A204.1 (cell line): ENCODE data around the gene PEMT.
"Not testable (repeated sequence)": the region's sequence is repeated elsewhere in the genome, so short reads cannot be mapped to it uniquely, and the experiment has no call there.

Experiments
- FAIRE-seq: peaks from 2 replicates; lab custom pipeline; 2012; peaks lifted over from hg19 to GRCh38; lab: Jason Lieb, UNC

The PEMT gene

DNA sequence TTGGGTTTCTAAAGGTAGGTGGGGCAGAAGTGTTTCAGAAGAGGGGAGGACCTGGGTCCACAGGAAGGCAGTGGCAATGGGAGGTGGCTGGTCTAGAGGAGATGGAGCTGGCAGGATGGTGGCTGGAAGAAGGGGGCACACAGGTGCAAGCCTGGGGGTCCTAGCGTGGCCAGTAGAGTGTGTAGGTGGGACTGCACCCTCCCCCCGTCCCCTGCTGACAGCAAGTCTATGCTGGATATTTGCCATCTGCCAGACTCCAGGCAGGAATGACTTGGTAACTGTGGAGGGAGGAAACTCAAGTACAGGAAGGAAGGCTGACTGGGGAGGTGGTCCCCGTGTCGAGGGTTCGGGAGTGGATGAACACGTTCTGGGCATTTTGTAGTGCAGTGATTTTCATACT, 106.1 kb downstream of the PEMT start:
- no peak for FAIRE-seq

DNA sequence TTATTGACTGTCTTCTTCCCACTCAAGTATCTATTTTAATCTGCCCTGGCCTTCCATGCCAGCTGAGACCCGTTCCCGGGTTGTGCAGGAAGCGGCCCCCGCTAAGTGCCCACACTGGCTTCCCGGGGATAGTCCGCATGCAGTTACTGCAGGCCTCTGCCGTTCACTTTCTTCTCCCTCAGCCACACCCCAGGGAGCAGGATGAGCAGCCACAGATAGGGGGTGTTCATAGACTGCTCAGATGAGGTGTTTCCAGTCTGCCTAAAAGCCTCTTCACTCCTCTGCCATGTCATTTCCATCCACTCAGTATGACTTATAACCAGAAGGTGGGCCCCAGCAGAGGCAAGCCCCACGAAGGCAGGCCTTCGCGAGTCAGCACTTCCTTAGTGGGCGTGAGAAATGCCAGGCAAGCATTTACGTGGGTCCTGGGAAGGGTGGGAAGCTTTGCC, 107.0 kb downstream of the PEMT start:
- no peak for FAIRE-seq

DNA sequence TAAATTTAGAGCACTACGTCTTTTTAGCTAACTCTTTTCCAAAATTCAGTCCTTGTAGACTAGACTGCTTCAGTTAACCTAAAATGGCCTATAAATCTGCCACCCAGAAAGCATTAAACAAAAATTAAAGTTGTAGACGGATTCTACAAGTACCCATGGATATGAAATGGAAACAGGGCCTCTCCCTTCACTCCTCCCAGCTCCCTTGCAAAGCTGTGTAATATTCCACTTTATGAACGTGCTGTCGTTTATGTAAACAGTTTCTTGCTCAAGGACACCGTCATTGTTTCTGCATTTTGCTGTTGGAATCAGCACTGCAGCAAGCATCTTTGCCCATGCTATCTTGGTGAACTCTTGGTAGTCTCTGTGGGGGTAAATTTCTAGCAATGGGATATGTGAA, 109.6 kb downstream of the PEMT start:
- no peak for FAIRE-seq

DNA sequence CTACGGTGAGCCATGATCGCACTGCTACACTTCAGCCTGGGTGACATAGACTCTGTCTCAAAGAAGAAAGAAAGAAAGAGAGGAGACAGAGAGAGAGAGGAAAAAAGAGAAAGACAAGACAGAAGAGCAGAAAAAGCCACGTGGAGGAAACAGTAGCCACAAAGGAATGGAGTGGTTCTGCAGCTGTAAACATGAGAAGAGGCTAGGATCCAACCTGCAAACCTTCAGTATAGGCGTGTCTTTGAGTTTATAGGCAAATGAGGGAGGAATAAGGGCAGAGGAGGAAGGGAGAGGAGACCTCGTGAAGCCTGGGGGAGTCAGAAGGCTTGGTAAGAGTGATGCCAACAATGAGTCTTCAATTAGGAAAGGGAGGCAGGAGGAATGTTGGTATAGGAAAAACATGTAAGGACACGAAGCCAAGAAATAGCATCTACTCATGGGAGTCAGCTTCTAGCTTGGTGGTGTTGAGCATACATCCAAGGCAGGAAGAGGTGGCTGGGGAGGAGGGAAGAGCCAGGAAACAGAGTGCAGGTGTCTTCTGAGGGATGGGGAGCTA, 110.8 kb downstream of the PEMT start:
- FAIRE-seq: no peak

DNA sequence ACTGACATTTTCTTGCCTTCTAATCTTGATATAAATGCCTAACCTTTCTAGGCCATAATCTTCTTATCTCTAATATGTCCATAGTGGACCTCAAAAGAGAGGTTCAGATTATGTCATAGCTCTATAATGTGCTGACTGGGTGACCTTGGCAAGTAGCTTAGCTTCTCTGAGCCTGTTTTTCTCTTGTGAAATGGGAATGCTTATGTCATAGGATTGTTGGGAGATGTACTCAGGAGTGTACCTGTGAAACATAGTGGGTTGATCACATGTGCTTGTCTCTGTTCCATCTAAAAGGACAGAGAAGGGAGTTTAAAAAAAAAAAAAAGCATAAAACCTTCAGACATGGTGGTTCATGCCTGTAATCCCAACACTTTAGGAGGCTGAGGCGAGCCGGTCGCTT, 112.3 kb downstream of the PEMT start:
- no peak for FAIRE-seq

DNA sequence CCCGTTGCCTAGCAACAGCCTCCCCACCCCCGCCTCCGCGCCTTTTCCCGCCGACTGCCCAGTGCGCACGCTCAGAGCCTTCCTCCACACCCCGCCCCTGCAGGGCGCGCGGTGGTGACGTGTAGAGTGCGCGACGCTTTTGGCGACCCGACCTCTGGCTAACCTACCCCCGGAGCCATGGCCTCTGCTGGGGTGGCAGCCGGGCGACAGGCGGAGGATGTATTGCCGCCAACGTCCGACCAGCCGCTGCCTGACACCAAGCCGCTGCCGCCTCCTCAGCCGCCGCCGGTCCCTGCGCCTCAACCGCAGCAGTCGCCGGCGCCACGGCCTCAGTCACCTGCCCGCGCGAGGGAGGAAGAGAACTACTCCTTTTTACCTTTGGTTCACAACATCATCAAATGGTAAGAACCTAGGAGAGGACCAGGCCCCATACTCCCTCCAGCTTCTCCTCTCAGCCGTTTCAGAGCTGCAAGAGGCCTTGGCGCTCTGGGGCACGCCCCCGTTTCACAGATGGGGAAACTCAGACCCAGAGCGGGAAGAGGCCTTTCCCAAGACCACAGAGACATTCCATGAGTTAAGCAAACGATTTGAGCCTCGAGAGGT, 114.5 kb downstream of the PEMT start, which contains the start of gene MED9:
TSS of gene MED9 (plus strand) at position 136 of the 603 bp plus-strand sequence. CDS start at position 178, 42 bp downstream.
- no peak for FAIRE-seq

DNA sequence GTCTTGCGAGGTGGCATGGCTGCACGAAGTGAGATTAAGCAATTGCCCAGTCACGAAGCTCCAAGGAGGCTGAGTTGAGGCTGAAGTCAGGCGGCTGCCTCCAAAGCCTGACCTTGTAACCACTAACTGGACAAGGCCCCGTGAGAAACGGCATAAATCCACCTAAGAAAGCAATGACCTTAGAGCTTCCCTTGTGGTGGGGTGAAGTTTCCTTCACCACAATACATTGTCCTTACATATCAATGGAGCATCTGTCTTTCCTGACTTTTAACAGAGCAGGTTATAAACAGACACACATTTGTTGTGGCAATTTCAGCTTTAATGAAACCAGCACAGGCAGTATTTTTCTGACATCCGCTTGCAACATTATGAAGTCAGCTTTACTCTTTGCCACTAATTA, 117.2 kb downstream of the PEMT start:
- FAIRE-seq: no peak

DNA sequence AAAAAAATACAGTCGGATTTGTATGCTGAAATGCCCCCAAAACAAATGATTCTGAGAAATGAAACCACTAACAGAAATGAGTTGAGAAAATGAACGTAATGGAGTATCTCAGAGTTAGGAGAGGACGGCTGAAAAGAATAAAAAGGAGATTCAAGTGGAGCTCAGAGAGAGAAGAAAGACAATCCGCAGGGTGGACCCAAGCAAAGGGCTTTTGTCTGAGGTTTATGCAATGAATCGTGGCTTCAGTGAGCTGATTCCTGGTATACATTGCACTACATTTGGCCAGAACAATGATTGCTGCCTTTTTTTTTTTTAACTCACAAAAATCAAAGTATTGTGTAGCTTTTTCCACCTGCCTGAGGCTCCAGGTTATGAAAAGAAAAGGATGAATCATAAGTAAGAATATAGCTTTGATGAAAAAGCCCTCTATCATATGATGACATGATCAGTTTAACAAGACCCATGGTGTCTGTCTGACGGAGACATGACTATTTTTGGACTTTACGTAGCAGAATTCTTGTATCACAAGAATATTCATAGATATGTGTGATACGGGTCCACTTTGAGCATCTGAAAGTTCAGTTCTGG, 119.1 kb downstream of the PEMT start:
- FAIRE-seq: no peak

DNA sequence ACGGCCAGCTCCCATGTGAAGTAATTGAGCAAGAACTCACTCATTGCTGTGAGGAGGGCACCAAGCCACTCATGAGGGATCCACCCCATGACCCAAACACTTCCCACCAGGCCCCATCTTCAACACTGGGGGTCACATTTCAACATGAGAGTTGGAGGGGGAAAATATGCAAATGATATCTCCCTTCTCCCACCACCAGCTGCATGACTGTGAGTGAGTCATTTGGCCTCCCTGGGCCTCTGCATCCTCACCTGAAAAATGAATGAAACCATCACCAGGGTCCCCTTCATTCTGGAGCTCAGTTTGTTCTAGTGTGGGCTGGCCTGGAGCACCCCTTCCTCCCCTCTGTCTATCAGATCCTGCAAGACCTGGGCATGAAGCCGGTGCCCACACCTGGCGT, 121.5 kb downstream of the PEMT start:
- FAIRE-seq: no peak

DNA sequence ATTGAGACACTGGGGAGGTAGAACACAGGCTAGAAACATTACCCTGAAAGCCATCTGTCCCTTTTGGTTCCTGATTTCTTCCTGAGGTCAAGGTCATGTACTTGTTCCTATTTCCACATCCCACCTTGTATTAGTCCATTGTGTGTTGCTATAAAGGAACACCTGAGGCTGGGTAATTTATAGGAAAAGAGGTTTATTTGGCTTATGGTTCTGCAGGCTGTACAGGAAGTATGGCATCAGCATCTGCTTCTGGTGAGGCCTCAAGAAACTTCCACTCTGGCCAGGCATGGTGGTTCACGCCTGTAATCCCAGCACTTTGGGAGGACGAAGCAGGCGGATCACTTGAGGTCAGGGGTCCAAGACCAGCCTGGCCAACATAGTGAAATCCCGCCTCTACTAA, 122.2 kb downstream of the PEMT start:
- no peak for FAIRE-seq

DNA sequence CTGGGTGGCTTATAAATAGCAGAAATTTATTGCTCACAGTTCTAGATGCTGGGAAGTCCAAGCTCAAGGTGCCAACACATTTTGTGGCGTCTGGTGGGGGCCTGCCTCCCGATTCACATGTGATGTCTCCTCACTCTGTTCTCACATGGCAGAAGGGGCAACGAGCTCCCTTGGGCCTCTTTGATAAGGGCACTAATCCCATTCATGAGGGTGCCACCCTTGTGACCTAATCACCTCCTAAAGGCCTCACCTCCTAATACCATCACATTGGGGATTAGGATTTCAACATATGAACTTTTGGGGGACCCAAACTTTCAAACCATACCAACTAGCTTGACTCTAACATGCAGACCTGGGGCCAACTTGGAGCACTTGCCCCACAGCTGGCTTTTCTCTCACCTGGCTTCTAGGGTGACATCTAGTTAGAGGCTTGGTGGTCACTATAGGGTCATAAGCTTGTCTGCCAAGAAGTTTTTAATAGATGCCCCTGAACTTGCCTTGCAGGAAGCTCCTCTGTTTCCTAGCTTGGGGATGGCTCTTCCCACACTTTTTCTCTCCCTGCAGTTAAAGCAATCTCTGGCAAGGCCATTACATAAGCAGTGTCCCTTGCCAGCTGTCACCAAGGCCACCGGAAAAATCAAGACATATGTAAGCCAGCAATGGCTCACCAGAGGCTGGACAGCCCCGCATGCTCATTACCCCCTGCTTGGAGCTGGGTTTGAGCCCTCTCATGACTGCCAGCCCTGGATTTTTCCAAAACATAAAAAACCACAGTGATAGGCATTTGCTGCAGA, 123.1 kb downstream of the PEMT start:
- no peak for FAIRE-seq

DNA sequence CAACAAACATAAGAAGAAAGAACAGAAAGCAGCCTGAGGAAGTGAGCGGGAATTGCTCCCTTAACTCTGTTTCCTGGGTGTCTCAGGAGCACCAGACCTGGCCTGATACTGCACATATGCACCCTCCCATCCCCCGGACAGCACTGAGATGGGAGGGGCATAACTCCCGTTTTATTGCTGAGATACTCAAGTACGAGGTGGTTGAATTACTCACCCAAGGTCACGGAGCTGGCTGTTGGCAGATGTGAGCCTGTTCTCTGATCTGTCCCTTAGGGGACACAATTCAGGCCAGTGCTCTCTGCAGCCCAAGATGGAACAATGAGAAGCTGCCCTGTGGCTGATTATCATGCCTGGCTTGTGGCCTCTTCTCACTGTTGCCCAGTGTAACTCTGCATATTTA, 123.8 kb downstream of the PEMT start:
- FAIRE-seq: no peak

DNA sequence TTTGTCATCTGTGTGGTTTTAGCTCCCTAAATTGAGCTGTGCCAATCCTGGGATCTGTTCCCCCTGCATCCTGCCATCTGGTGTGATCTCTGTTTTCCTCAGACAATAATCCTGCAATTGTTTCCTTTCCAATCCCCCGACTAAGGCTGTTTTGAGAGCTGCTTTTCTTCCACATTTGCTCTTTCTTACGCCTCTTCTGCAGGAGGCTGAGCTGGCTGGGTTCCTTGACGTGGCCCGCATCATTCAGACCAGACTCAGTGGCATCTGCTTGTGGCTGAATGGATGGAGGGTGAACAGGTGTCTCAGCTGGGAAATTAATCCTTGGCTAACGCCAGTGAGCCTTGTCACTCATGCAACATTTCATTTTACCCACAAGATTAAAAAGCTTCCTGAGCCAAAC, 124.5 kb downstream of the PEMT start:
- FAIRE-seq: no peak

DNA sequence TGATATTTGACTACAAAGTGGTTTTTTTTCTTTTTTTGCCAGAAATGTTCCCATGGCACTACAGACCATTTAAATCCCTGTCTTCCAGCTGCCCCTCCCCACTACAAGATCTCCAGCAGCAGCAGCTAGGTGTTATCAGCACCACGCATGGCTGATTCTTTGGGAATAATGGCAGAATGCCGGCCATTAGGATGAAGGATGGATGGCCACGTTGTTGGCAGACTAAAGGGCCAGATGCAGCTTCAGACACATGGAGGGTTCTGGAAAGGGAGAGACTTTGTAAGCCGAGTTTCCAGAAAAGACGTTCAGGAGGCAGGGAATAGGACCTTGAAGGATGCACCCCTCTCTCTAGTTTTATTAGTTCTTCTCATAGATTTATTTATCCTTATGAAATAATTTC, 125.0 kb downstream of the PEMT start:
- no peak for FAIRE-seq

DNA sequence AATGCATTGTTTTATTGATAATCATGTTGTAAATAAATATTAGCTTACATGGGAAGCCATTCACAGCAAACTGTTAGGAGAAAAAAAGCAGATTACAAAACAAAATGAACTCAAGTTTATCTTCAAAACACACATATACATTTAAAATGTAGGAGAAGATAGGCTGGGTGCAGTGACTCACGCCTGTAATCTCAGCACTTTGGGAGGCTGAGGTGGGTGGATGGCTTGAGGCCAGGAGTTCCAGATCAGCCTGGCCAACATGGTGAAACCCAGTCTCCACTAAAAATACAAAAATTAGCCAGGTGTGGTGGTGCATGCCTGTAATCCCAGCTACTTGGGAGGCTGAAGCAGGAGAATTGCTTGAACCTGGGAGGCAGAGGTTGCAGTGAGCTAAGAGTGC, 125.6 kb downstream of the PEMT start:
- not testable (repeated sequence) for FAIRE-seq

DNA sequence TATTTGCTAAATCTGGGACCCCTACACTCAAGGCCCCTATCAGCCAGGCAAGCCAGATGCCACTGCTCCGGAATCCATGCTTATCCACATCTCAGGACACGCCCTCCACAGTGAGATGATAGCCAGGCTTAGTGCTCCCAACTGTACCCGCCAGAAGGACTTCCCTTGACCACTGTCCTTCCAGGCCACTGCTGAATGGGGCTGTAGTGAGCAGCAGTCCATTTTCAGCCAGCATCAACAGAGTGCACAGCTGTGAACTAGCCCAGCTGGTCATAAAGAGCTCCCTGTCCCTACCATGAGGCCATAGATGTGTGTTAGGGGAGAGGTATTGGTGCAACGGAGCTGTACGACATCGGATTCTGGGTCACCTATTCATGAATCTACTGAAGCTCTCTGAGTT, 127.7 kb downstream of the PEMT start:
- no peak for FAIRE-seq

DNA sequence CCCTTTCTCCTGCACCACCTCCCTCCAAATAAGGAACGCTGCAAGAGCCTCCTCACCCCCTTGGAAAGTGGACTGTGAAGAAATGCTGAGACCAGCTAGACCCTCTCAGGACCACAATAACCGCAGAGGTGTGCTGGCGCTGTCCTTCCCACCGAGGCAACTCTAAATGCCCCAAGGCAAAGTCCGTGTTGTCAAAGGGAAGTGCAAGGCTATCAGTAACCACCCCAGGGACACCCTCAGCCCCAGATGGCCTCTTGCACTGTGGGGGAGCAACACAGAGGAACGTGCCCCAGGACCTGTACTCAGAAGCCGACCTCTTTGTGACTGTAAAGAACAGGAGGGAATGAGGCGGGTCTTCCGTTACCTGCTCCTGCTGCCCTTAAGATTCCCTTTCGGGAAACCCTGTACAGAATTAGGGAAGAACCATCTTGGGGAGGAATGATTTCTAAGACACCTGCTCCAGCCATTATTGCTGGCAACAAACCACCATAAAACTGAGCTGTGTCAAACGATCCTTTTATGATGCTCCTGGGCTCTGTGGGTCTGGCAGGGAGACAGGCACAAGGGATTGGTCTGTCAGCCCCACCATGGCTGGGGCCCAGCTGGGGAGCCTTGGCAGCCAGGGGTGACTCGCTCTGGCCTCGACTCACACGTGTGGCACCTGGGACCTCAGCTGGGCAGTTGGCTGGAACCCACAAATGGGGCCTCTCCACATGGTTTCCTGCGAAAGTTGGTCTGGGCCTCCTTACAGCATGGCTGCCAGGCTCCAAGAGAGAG, 129.3 kb downstream of the PEMT start:
- no peak for FAIRE-seq

DNA sequence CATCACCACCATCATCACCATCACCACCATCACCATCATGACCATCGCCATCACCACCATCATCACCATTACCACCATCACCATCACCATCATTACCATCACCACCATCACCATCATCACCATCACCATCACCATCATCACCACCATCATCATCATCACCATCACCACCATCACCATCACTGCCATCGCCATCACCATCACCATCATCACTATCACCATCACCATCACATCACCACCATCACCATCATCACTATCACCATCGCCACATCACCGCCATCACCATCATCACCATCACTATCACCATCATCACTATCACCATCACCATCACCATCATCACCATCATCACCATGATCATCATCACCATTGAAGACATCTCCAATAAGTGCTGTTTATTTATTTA, 131.5 kb downstream of the PEMT start:
- FAIRE-seq: no peak

DNA sequence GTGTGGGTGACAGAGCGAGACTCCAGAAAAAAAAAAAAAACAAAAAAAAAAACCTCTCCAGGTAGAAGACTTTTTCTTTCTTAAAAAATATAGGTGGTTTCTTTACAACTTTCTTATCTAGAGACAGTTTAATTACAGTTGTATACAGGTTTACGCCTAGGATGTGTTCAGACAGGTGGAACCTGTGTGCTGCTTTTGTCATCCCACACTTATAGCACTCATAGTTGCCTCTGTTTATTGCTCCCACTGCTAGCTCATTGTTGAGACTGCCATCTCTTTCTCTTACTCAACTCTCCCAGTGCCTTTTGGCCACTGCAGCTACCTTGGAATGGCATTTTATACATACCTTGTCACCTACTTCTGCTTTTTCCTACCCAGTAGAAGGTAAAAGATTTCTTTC, 133.8 kb downstream of the PEMT start:
- FAIRE-seq: no peak

DNA sequence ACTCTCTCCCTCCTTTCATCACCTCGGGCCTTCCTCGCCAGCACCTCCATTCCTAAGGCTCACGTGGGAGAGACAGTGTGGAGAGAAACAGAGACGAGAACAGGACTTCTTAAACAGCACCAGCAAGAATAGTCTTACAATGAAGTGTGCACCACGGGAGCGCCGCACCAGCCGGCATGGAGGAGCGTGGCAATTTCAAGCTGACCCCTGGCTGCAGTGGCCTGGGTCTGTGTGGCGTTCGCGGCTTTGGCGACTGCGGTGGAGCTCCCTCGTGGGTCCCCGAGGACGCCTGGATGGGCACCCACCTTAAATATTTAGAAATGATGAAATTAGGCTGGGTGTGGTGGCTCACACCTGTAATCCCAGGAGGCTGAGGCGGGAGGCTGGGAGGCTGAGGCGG, 135.3 kb downstream of the PEMT start:
- FAIRE-seq: no peak
